WI38 (cell line): ENCODE results near the gene PCDHB7.
"Not testable (repeated sequence)": the region's sequence is repeated elsewhere in the genome, so short reads cannot be mapped to it uniquely, and the experiment has no call there.

Experiments
- H3K4me3 ChIP-seq: 2 replicates; pipeline ENCODE4 v1.5.1; 2011; ENCODE audit warnings: low read depth, mild to moderate bottlenecking, control low read depth, low read length
- CTCF ChIP-seq: IDR thresholded peaks from 2 replicates; pipeline ENCODE4 v1.5.1; 2012; ENCODE audit warnings: low read depth, mild to moderate bottlenecking, control low read depth, low read length

PCDHB7 gene

GRCh38 chr5:141180313-141180712, 7.9 kb downstream of the PCDHB7 start:
- TF ChIP-seq CTCF = no peak
- no peak overlapping the region for H3K4me3 ChIP-seq

GRCh38 chr5:141182248-141182647, 9.8 kb downstream of the PCDHB7 start, which contains the start of gene PCDHB16:
Gene PCDHB16, plus strand, starts transcription at chr5:141182387. Its CDS starts 173 bp downstream, at chr5:141182560.
- H3K4me3 ChIP-seq = peak within 1 kb of the TSS; percentile 52
- peak; percentile 31 for TF ChIP-seq CTCF

GRCh38 chr5:141184117-141184855, 11.8 kb downstream of the PCDHB7 start:
- not testable (repeated sequence) for H3K4me3 ChIP-seq

GRCh38 chr5:141186897-141187512, 14.6 kb downstream of the PCDHB7 start, which contains the start of gene PCDHB9:
Gene PCDHB9, plus strand, starts transcription at chr5:141187161. Its CDS starts 158 bp downstream, at chr5:141187319.
- TF ChIP-seq CTCF = peak; percentile 58
- H3K4me3 ChIP-seq = peak within 1 kb of the TSS; percentile 51

GRCh38 chr5:141188682-141189081, 16.2 kb downstream of the PCDHB7 start:
- not testable (repeated sequence) for H3K4me3 ChIP-seq

GRCh38 chr5:141189131-141189530, 16.7 kb downstream of the PCDHB7 start:
- not testable (repeated sequence) for H3K4me3 ChIP-seq

- TF ChIP-seq CTCF = peak; percentile 74
These were observed 19.8 kb downstream of the PCDHB7 start, which contains the start of gene PCDHB10 for GRCh38 chr5:141192110-141192725. Gene PCDHB10, plus strand, starts transcription at chr5:141192353. Its CDS starts 200 bp downstream, at chr5:141192553.

GRCh38 chr5:141194332-141194731, 21.9 kb downstream of the PCDHB7 start:
- H3K4me3 ChIP-seq = not testable (repeated sequence)

More at GRCh38 chr5:141192110-141192725, 19.8 kb downstream of the PCDHB7 start, which contains the start of gene PCDHB10:
- H3K4me3 ChIP-seq = peak within 1 kb of the TSS; percentile 10; the same call in 1 of the 2 replicates

- H3K4me3 ChIP-seq = no peak overlapping the region
- TF ChIP-seq CTCF = no peak
These were observed 23.9 kb downstream of the PCDHB7 start for GRCh38 chr5:141196363-141196762.
